ENCODE data around the gene PTAR1.
A peak's percentile ranks its signal among the peaks of the same experiment; 100 is the strongest.

PTAR1 gene

GRCh38 chr9:69748304-69748703 is 11.5 kb downstream of the PTAR1 start:
- no peak overlapping the region for H3K27ac ChIP-seq (ENCODE audit: low read length)
- peaks cover 75% of the 10 kb centered on the region for H3K36me3 ChIP-seq (ENCODE audit: insufficient read depth, low read depth, low read length)

DNA sequence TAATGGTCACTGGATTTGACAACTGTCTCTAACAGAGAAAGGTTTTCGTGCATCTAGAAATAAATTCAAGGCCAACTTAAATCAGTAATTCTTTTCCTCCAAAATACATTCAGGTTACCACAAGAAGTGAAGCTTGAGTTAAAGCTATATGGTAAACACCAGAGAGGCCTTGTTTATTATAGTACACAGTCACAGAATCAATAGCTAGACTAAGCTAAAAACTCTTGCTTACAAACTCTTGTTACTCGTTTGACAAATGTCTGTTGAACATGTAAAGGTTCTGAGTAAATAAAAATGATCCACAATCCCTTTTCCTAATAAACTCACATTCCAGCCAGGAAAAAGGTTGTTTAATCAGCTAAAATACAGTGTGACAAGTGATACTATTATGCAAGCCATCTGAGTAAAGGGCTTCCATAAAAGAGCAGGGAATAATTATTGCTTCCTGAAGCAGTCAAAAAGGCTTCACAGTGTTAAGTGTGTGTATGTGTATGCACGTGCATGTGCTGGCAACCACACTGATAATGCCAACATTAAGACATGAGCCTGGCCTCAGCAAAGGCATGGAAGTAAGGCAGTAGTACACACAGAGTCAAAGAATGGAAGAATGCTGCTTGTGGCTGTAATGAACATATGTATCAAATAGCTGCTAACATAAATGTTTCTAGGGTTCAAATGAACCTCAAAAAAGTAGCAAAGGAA is 12.8 kb downstream of the PTAR1 start:
- peak overlapping the region; percentile 14; the same call in 1 of the 2 replicates for H3K9ac ChIP-seq (ENCODE audit: low read depth, low read length)
- peaks cover 77% of the 10 kb centered on the region for H3K36me3 ChIP-seq (ENCODE audit: insufficient read depth, low read depth, low read length)
- peaks cover 13% of the 10 kb centered on the region for H3K4me1 ChIP-seq (ENCODE audit: insufficient read depth, low read length)
- H3K27me3 ChIP-seq (ENCODE audit: insufficient read depth, low read length), result no peaks in the 10 kb centered on the region
- no peak overlapping the region for H3K27ac ChIP-seq (ENCODE audit: low read length)
- H3K4me3 ChIP-seq (ENCODE audit: low read length), result no peak overlapping the region
- no peaks in the 10 kb centered on the region for H3K9me3 ChIP-seq (ENCODE audit: insufficient read depth, low read depth, low read length)

More at GRCh38 chr9:69748304-69748703, 11.5 kb downstream of the PTAR1 start:
- Histone ChIP-seq H3K4me1 (ENCODE audit: insufficient read depth, low read length) (peaks cover 23% of the 10 kb centered on the region), H3K9ac (ENCODE audit: low read depth, low read length) (no peak overlapping the region), H3K27me3 (ENCODE audit: insufficient read depth, low read length) (no peaks in the 10 kb centered on the region), H3K4me3 (ENCODE audit: low read length) (no peak overlapping the region), H3K9me3 (ENCODE audit: insufficient read depth, low read depth, low read length) (no peaks in the 10 kb centered on the region)

- Histone ChIP-seq H3K27me3 (ENCODE audit: insufficient read depth, low read length) (no peaks in the 10 kb centered on the region), H3K9ac (ENCODE audit: low read depth, low read length) (no peak overlapping the region), H3K27ac (ENCODE audit: low read length) (no peak overlapping the region), H3K9me3 (ENCODE audit: insufficient read depth, low read depth, low read length) (no peaks in the 10 kb centered on the region), H3K4me1 (ENCODE audit: insufficient read depth, low read length) (peaks cover 9% of the 10 kb centered on the region; the same call in 1 of the 2 replicates), H3K4me3 (ENCODE audit: low read length) (no peak overlapping the region), H3K36me3 (ENCODE audit: insufficient read depth, low read depth, low read length) (peaks cover 84% of the 10 kb centered on the region)
Observed at GRCh38 chr9:69745716-69746437, 13.9 kb downstream of the PTAR1 start.

- no peaks in the 10 kb centered on the region for H3K9me3 ChIP-seq (ENCODE audit: insufficient read depth, low read depth, low read length)
- H3K27ac ChIP-seq (ENCODE audit: low read length), result no peak overlapping the region
- no peaks in the 10 kb centered on the region for H3K27me3 ChIP-seq (ENCODE audit: insufficient read depth, low read length)
- peaks cover 9% of the 10 kb centered on the region; the same call in 1 of the 2 replicates for H3K4me1 ChIP-seq (ENCODE audit: insufficient read depth, low read length)
- peaks cover 82% of the 10 kb centered on the region for H3K36me3 ChIP-seq (ENCODE audit: insufficient read depth, low read depth, low read length)
- H3K9ac ChIP-seq (ENCODE audit: low read depth, low read length), result no peak overlapping the region
- no peak overlapping the region for H3K4me3 ChIP-seq (ENCODE audit: low read length)
Observed at GRCh38 chr9:69744688-69745380, 15.0 kb downstream of the PTAR1 start.

GRCh38 chr9:69743930-69744329 is 15.9 kb downstream of the PTAR1 start:
- Histone ChIP-seq H3K9me3 (ENCODE audit: insufficient read depth, low read depth, low read length) (no peaks in the 10 kb centered on the region), H3K9ac (ENCODE audit: low read depth, low read length) (no peak overlapping the region), H3K4me3 (ENCODE audit: low read length) (no peak overlapping the region), H3K27ac (ENCODE audit: low read length) (no peak overlapping the region), H3K4me1 (ENCODE audit: insufficient read depth, low read length) (peaks cover 6% of the 10 kb centered on the region; the same call in 1 of the 2 replicates), H3K36me3 (ENCODE audit: insufficient read depth, low read depth, low read length) (peaks cover 80% of the 10 kb centered on the region), H3K27me3 (ENCODE audit: insufficient read depth, low read length) (no peaks in the 10 kb centered on the region)

DNA sequence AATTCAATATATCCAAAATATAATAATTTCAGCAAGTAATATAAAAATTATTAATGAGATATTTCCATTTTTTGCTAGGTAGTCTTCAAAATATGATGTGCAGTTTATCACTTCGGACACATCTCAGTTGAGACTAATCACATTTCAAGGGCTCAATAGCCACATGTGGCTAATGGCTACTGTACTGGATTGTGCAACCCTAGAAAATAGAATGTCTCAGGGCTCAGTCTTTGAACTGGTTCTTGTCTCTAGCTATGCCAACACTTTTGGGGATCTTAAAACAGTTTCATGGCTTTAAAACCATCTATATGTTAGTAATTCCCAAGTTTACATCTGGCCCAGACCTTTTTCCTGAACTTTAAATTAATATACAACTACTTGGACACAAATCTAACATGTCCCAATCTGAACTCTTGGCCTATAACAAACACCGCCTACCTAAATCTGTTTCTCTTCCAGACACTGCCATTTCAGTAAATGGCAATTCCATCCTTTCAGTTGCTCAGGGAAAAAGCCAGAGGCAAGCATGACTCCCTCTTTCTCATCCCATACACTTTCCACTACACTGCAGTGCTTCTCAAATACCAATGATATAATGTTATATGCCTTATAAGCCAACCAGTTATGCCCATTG is 18.8 kb downstream of the PTAR1 start:
- Histone ChIP-seq H3K9ac (ENCODE audit: low read depth, low read length) (no peak overlapping the region), H3K27ac (ENCODE audit: low read length) (no peak overlapping the region), H3K4me1 (ENCODE audit: insufficient read depth, low read length) (no peaks in the 10 kb centered on the region; the same call in 1 of the 2 replicates), H3K27me3 (ENCODE audit: insufficient read depth, low read length) (no peaks in the 10 kb centered on the region), H3K9me3 (ENCODE audit: insufficient read depth, low read depth, low read length) (no peaks in the 10 kb centered on the region), H3K4me3 (ENCODE audit: low read length) (no peak overlapping the region), H3K36me3 (ENCODE audit: insufficient read depth, low read depth, low read length) (peaks cover 75% of the 10 kb centered on the region)

GRCh38 chr9:69731348-69731747 is 28.5 kb downstream of the PTAR1 start:
- peaks cover 90% of the 10 kb centered on the region for H3K36me3 ChIP-seq (ENCODE audit: insufficient read depth, low read depth, low read length)
- H3K27ac ChIP-seq (ENCODE audit: low read length), result no peak overlapping the region
- H3K4me1 ChIP-seq (ENCODE audit: insufficient read depth, low read length), result no peaks in the 10 kb centered on the region
- H3K9ac ChIP-seq (ENCODE audit: low read depth, low read length), result no peak overlapping the region
- H3K27me3 ChIP-seq (ENCODE audit: insufficient read depth, low read length), result no peaks in the 10 kb centered on the region
- H3K4me3 ChIP-seq (ENCODE audit: low read length), result no peak overlapping the region
- no peaks in the 10 kb centered on the region for H3K9me3 ChIP-seq (ENCODE audit: insufficient read depth, low read depth, low read length)

DNA sequence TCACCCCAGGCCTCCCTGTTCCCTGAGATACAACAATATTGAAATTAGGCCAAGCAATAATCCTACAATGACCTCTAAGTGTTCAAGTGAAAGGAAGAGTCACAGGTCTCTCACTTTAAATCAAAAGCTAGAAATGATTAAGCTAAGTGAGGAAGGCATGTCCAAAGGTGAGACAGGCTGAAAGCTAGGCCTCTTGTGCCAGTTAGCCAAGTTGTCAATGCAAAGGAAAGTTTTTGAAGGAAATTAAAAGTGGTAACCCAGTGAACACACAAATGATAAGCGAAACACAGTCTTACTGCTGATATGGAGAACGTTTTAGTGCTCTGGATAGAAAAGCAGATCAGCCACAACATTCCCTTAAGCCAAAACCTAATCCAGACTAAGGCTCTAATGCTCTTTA is 39.8 kb downstream of the PTAR1 start:
- no peaks in the 10 kb centered on the region for H3K27me3 ChIP-seq (ENCODE audit: insufficient read depth, low read length)
- H3K4me1 ChIP-seq (ENCODE audit: insufficient read depth, low read length), result no peaks in the 10 kb centered on the region
- no peaks in the 10 kb centered on the region for H3K9me3 ChIP-seq (ENCODE audit: insufficient read depth, low read depth, low read length)
- no peak overlapping the region for H3K27ac ChIP-seq (ENCODE audit: low read length)
- H3K36me3 ChIP-seq (ENCODE audit: insufficient read depth, low read depth, low read length), result peaks cover 92% of the 10 kb centered on the region
- no peak overlapping the region for H3K4me3 ChIP-seq (ENCODE audit: low read length)
- no peak overlapping the region for H3K9ac ChIP-seq (ENCODE audit: low read depth, low read length)

DNA sequence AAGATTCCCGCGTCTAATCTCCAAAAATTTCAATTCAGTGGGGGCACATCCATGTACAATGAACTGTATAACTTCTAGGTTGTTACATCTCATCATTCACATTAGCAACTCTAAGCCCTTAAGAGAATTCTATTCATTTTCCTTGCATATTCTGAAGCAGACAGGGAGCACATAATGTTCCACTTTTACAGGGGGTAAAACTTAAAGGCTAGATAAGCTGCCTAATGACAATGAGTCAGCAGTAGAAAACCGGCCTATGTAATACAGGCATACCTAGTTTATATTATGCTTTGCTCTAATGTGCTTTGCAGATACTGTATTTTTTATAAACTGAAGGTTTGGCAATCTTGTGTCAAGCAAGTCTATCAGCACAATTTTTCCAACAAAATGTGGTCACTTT is 40.4 kb downstream of the PTAR1 start:
- H3K36me3 ChIP-seq (ENCODE audit: insufficient read depth, low read depth, low read length), result peaks cover 92% of the 10 kb centered on the region
- no peaks in the 10 kb centered on the region for H3K27me3 ChIP-seq (ENCODE audit: insufficient read depth, low read length)
- no peaks in the 10 kb centered on the region for H3K4me1 ChIP-seq (ENCODE audit: insufficient read depth, low read length)
- no peaks in the 10 kb centered on the region for H3K9me3 ChIP-seq (ENCODE audit: insufficient read depth, low read depth, low read length)
- no peak overlapping the region for H3K4me3 ChIP-seq (ENCODE audit: low read length)
- no peak overlapping the region for H3K27ac ChIP-seq (ENCODE audit: low read length)
- H3K9ac ChIP-seq (ENCODE audit: low read depth, low read length), result no peak overlapping the region

GRCh38 chr9:69718218-69718617 is 41.6 kb downstream of the PTAR1 start:
- Histone ChIP-seq H3K9me3 (ENCODE audit: insufficient read depth, low read depth, low read length) (no peaks in the 10 kb centered on the region), H3K4me1 (ENCODE audit: insufficient read depth, low read length) (no peaks in the 10 kb centered on the region), H3K27ac (ENCODE audit: low read length) (no peak overlapping the region), H3K27me3 (ENCODE audit: insufficient read depth, low read length) (no peaks in the 10 kb centered on the region), H3K4me3 (ENCODE audit: low read length) (no peak overlapping the region), H3K36me3 (ENCODE audit: insufficient read depth, low read depth, low read length) (peaks cover 92% of the 10 kb centered on the region), H3K9ac (ENCODE audit: low read depth, low read length) (no peak overlapping the region)

- H3K27me3 ChIP-seq (ENCODE audit: insufficient read depth, low read length), result no peaks in the 10 kb centered on the region
- no peak overlapping the region for H3K9ac ChIP-seq (ENCODE audit: low read depth, low read length)
- H3K4me1 ChIP-seq (ENCODE audit: insufficient read depth, low read length), result no peaks in the 10 kb centered on the region
- H3K27ac ChIP-seq (ENCODE audit: low read length), result no peak overlapping the region
- peaks cover 88% of the 10 kb centered on the region for H3K36me3 ChIP-seq (ENCODE audit: insufficient read depth, low read depth, low read length)
- no peaks in the 10 kb centered on the region for H3K9me3 ChIP-seq (ENCODE audit: insufficient read depth, low read depth, low read length)
- H3K4me3 ChIP-seq (ENCODE audit: low read length), result no peak overlapping the region
Observed at GRCh38 chr9:69715825-69716224, 44.0 kb downstream of the PTAR1 start.
